ENCODE results near the gene EPB42.
"Not testable (repeated sequence)": the region's sequence is repeated elsewhere in the genome, so short reads cannot be mapped to it uniquely, and the experiment has no call there.

EPB42 gene

GRCh38 chr15:43184407-43185124 is 36.3 kb downstream of the EPB42 start:
- DNase-seq: peak; percentile 26

GRCh38 chr15:43183270-43183669 is 37.5 kb downstream of the EPB42 start:
- DNase-seq: no peak

GRCh38 chr15:43177147-43177546 is 43.7 kb downstream of the EPB42 start:
- DNase-seq: not testable (repeated sequence)

- DNase-seq: not testable (repeated sequence)
Observed at GRCh38 chr15:43175656-43176309, 45.0 kb downstream of the EPB42 start.

- DNase-seq: no peak
Observed at GRCh38 chr15:43169888-43170287, 50.9 kb downstream of the EPB42 start.

- DNase-seq: no peak
Observed at GRCh38 chr15:43168192-43169107, 52.4 kb downstream of the EPB42 start.

- DNase-seq: not testable (repeated sequence)
Observed at GRCh38 chr15:43167261-43167660, 53.6 kb downstream of the EPB42 start.

GRCh38 chr15:43165801-43166325 is 55.0 kb downstream of the EPB42 start:
- DNase-seq: no peak

- DNase-seq: no peak
Observed at GRCh38 chr15:43153269-43153668, 67.5 kb downstream of the EPB42 start.

GRCh38 chr15:43151688-43152087 is 69.1 kb downstream of the EPB42 start:
- DNase-seq: no peak

- DNase-seq: peak; percentile 15
Observed at GRCh38 chr15:43150191-43150929, 70.5 kb downstream of the EPB42 start.
